ENCODE data around the gene ZNF827.
A peak's percentile ranks its signal among the peaks of the same experiment; 100 is the strongest.

ZNF827 gene

DNA sequence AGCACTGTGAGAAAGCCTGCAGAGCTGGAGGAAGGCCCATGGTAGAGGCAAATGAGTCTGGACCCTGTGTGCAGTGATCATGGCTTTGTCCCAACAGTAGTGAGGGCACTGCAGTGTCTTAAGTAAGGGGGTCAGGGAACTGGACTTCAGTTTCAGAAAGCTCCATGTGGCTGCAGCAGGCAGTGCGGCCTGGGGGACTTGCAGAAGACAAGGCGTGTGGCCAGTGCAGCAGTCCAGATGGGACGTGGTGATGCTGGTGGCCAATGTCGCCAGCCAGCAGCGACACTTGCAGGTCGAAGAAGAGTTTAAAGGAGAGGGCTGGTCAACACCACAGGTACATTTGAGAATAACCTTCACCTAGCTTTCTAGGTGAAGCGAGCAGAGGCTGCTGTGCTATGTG, 113.4 kb downstream of the ZNF827 start:
- Histone ChIP-seq H3K4me3 (ENCODE audit: low read depth, low read length) (no peak overlapping the region), H3K27me3 (ENCODE audit: control insufficient read depth, insufficient read depth, low read length) (no peaks in the 10 kb centered on the region), H3K9me3 (ENCODE audit: control insufficient read depth, insufficient read depth, low read depth, low read length) (no peaks in the 10 kb centered on the region), H3K4me1 (ENCODE audit: control insufficient read depth, insufficient read depth, low read length) (peaks cover 52% of the 10 kb centered on the region), H3K27ac (ENCODE audit: low read depth, low read length) (no peak overlapping the region), H3K36me3 (ENCODE audit: control insufficient read depth, insufficient read depth, low read length) (peaks cover 26% of the 10 kb centered on the region), H3K9ac (ENCODE audit: low read length) (no peak overlapping the region)

DNA sequence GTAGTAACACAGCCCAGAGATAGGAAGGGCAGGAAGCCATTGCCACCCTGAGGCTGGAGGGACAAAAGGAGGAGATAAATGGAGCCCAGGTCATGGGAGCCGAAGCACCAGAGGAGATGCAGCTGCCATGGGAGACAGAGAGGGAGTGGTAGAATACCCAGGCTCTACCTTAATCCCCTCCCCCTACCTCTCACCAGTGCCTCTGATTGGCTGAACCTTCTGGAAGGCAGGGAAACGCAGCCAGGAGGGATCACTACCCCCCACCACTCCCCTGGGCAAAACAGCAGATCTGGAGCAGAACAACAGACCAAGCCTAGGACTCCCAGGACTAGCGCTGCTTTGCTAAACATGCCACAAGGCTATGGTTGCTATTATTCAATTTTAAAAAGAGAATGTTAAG, 114.2 kb downstream of the ZNF827 start:
- Histone ChIP-seq H3K9me3 (ENCODE audit: control insufficient read depth, insufficient read depth, low read depth, low read length) (no peaks in the 10 kb centered on the region), H3K27ac (ENCODE audit: low read depth, low read length) (no peak overlapping the region), H3K4me1 (ENCODE audit: control insufficient read depth, insufficient read depth, low read length) (peaks cover 48% of the 10 kb centered on the region), H3K9ac (ENCODE audit: low read length) (no peak overlapping the region), H3K36me3 (ENCODE audit: control insufficient read depth, insufficient read depth, low read length) (peaks cover 30% of the 10 kb centered on the region), H3K4me3 (ENCODE audit: low read depth, low read length) (no peak overlapping the region), H3K27me3 (ENCODE audit: control insufficient read depth, insufficient read depth, low read length) (no peaks in the 10 kb centered on the region)

DNA sequence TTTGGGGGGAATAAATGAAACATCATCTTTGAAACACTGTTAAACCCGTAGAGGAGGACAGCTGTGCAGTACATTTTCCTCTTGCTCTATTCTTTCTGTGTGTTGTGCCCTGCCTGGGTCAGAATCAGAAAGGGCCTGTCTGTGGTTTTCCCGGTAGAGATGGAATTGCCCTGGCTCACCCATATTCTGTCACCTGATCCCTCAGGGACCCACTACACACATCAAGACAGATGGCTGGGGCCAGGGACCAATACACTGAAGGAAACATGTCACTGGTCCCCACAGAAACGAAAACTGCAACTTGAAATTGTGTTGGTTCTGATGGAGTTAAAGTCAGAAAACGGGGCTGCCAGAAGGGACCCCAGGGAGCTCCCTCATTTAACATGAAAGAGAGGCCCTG, 114.9 kb downstream of the ZNF827 start:
- Histone ChIP-seq H3K9me3 (ENCODE audit: control insufficient read depth, insufficient read depth, low read depth, low read length) (no peaks in the 10 kb centered on the region), H3K27me3 (ENCODE audit: control insufficient read depth, insufficient read depth, low read length) (no peaks in the 10 kb centered on the region), H3K4me3 (ENCODE audit: low read depth, low read length) (no peak overlapping the region), H3K4me1 (ENCODE audit: control insufficient read depth, insufficient read depth, low read length) (peaks cover 46% of the 10 kb centered on the region), H3K36me3 (ENCODE audit: control insufficient read depth, insufficient read depth, low read length) (peaks cover 30% of the 10 kb centered on the region), H3K27ac (ENCODE audit: low read depth, low read length) (0 out of 2 replicates have a peak overlapping the region, but pooled peaks have one; percentile 0), H3K9ac (ENCODE audit: low read length) (no peak overlapping the region)

- 0 out of 2 replicates have a peak, but pooled peaks cover under 1% of the 10 kb centered on the region for H3K9me3 ChIP-seq (ENCODE audit: control insufficient read depth, insufficient read depth, low read depth, low read length)
- no peaks in the 10 kb centered on the region for H3K27me3 ChIP-seq (ENCODE audit: control insufficient read depth, insufficient read depth, low read length)
- H3K9ac ChIP-seq (ENCODE audit: low read length): no peak overlapping the region
- no peak overlapping the region for H3K27ac ChIP-seq (ENCODE audit: low read depth, low read length)
- H3K36me3 ChIP-seq (ENCODE audit: control insufficient read depth, insufficient read depth, low read length): peaks cover 31% of the 10 kb centered on the region
- peaks cover 46% of the 10 kb centered on the region for H3K4me1 ChIP-seq (ENCODE audit: control insufficient read depth, insufficient read depth, low read length)
- no peak overlapping the region for H3K4me3 ChIP-seq (ENCODE audit: low read depth, low read length)
Observed at GRCh38 chr4:145822581-145822980, 116.0 kb downstream of the ZNF827 start.

GRCh38 chr4:145822181-145822580, 116.4 kb downstream of the ZNF827 start:
- Histone ChIP-seq H3K4me1 (ENCODE audit: control insufficient read depth, insufficient read depth, low read length) (peaks cover 46% of the 10 kb centered on the region), H3K27ac (ENCODE audit: low read depth, low read length) (no peak overlapping the region; the same call in 1 of the 2 replicates), H3K36me3 (ENCODE audit: control insufficient read depth, insufficient read depth, low read length) (peaks cover 32% of the 10 kb centered on the region), H3K27me3 (ENCODE audit: control insufficient read depth, insufficient read depth, low read length) (no peaks in the 10 kb centered on the region), H3K9ac (ENCODE audit: low read length) (no peak overlapping the region), H3K4me3 (ENCODE audit: low read depth, low read length) (no peak overlapping the region), H3K9me3 (ENCODE audit: control insufficient read depth, insufficient read depth, low read depth, low read length) (0 out of 2 replicates have a peak, but pooled peaks cover 3% of the 10 kb centered on the region)

GRCh38 chr4:145821766-145822165, 116.9 kb downstream of the ZNF827 start:
- Histone ChIP-seq H3K4me1 (ENCODE audit: control insufficient read depth, insufficient read depth, low read length) (peaks cover 46% of the 10 kb centered on the region), H3K9me3 (ENCODE audit: control insufficient read depth, insufficient read depth, low read depth, low read length) (0 out of 2 replicates have a peak, but pooled peaks cover 3% of the 10 kb centered on the region), H3K27me3 (ENCODE audit: control insufficient read depth, insufficient read depth, low read length) (no peaks in the 10 kb centered on the region), H3K4me3 (ENCODE audit: low read depth, low read length) (no peak overlapping the region), H3K27ac (ENCODE audit: low read depth, low read length) (peak overlapping the region; percentile 20; the same call in 1 of the 2 replicates), H3K36me3 (ENCODE audit: control insufficient read depth, insufficient read depth, low read length) (peaks cover 36% of the 10 kb centered on the region), H3K9ac (ENCODE audit: low read length) (no peak overlapping the region)

- H3K27me3 ChIP-seq (ENCODE audit: control insufficient read depth, insufficient read depth, low read length): no peaks in the 10 kb centered on the region
- no peak overlapping the region for H3K27ac ChIP-seq (ENCODE audit: low read depth, low read length)
- H3K36me3 ChIP-seq (ENCODE audit: control insufficient read depth, insufficient read depth, low read length): peaks cover 47% of the 10 kb centered on the region
- H3K4me3 ChIP-seq (ENCODE audit: low read depth, low read length): no peak overlapping the region
- H3K9me3 ChIP-seq (ENCODE audit: control insufficient read depth, insufficient read depth, low read depth, low read length): 0 out of 2 replicates have a peak, but pooled peaks cover 3% of the 10 kb centered on the region
- H3K4me1 ChIP-seq (ENCODE audit: control insufficient read depth, insufficient read depth, low read length): peaks cover 44% of the 10 kb centered on the region
- no peak overlapping the region for H3K9ac ChIP-seq (ENCODE audit: low read length)
Observed at GRCh38 chr4:145820407-145820806, 118.2 kb downstream of the ZNF827 start.

DNA sequence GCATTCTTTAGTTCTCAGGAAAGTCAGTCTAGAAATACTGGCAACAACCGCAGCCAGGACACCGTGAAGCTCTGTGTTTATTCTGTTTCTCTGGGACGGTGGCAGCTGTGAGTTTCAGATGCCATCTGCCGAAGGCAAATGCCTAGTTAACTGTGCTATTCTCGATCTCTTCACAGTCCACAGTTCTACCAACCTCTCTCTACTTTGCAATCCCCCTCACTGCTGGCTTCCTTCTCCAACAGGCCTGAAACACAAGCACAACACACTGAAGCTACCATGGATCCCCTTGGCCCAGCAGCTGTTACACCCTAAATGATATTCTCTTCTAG, 118.8 kb downstream of the ZNF827 start:
- H3K4me3 ChIP-seq (ENCODE audit: low read depth, low read length): no peak overlapping the region
- H3K27ac ChIP-seq (ENCODE audit: low read depth, low read length): no peak overlapping the region
- H3K4me1 ChIP-seq (ENCODE audit: control insufficient read depth, insufficient read depth, low read length): peaks cover 38% of the 10 kb centered on the region

DNA sequence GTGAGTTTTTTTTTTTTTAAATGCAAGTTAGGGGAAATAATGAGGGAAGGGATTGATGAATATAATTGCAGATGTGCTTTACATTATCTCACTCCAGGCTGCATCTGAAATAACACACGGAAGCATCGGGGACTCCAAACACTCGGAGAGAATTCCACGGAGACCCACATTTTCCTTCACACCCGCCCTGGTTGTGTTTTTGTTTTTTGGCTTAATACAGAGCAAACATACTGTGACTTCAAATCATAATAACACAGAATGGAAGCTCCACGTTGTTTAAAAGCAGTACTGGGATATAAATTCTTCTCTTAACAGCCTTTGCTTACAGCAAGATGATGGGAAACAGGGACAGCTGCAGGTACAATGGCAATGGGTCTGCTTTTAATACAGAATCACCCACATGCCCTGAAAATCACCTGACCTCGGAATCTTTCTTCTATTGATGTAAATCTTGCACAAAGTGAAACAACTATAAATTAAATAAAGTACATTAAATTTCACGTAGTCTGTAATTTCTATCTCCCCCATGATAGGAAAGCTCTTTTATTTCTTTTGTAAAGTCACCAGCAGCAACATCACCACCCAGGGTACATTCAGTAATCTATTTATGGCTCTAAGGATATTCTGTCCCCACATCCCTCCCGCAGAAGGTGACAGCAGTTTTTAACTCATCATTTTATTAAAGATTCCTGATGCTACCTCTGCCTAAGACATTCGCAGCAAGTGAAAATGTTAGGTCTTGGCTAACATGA, 119.3 kb downstream of the ZNF827 start:
- Histone ChIP-seq H3K4me3 (ENCODE audit: low read depth, low read length) (no peak overlapping the region), H3K27me3 (ENCODE audit: control insufficient read depth, insufficient read depth, low read length) (no peaks in the 10 kb centered on the region), H3K4me1 (ENCODE audit: control insufficient read depth, insufficient read depth, low read length) (peaks cover 32% of the 10 kb centered on the region), H3K27ac (ENCODE audit: low read depth, low read length) (no peak overlapping the region), H3K9ac (ENCODE audit: low read length) (no peak overlapping the region), H3K9me3 (ENCODE audit: control insufficient read depth, insufficient read depth, low read depth, low read length) (0 out of 2 replicates have a peak, but pooled peaks cover 3% of the 10 kb centered on the region), H3K36me3 (ENCODE audit: control insufficient read depth, insufficient read depth, low read length) (peaks cover 53% of the 10 kb centered on the region)

More for the DNA sequence above, 118.8 kb downstream of the ZNF827 start:
- H3K9me3 ChIP-seq (ENCODE audit: control insufficient read depth, insufficient read depth, low read depth, low read length): 0 out of 2 replicates have a peak, but pooled peaks cover 3% of the 10 kb centered on the region
- peaks cover 50% of the 10 kb centered on the region for H3K36me3 ChIP-seq (ENCODE audit: control insufficient read depth, insufficient read depth, low read length)
- no peak overlapping the region for H3K9ac ChIP-seq (ENCODE audit: low read length)
- no peaks in the 10 kb centered on the region for H3K27me3 ChIP-seq (ENCODE audit: control insufficient read depth, insufficient read depth, low read length)

- H3K4me3 ChIP-seq (ENCODE audit: low read depth, low read length): no peak overlapping the region
- no peak overlapping the region for H3K27ac ChIP-seq (ENCODE audit: low read depth, low read length)
- 0 out of 2 replicates have a peak, but pooled peaks cover 3% of the 10 kb centered on the region for H3K9me3 ChIP-seq (ENCODE audit: control insufficient read depth, insufficient read depth, low read depth, low read length)
- peaks cover 20% of the 10 kb centered on the region for H3K4me1 ChIP-seq (ENCODE audit: control insufficient read depth, insufficient read depth, low read length)
- no peaks in the 10 kb centered on the region for H3K27me3 ChIP-seq (ENCODE audit: control insufficient read depth, insufficient read depth, low read length)
- no peak overlapping the region for H3K9ac ChIP-seq (ENCODE audit: low read length)
- H3K36me3 ChIP-seq (ENCODE audit: control insufficient read depth, insufficient read depth, low read length): peaks cover 66% of the 10 kb centered on the region
Observed at GRCh38 chr4:145818011-145818410, 120.6 kb downstream of the ZNF827 start.

- Histone ChIP-seq H3K9me3 (ENCODE audit: control insufficient read depth, insufficient read depth, low read depth, low read length) (peaks cover 6% of the 10 kb centered on the region; the same call in 1 of the 2 replicates), H3K4me3 (ENCODE audit: low read depth, low read length) (no peak overlapping the region), H3K27ac (ENCODE audit: low read depth, low read length) (no peak overlapping the region), H3K36me3 (ENCODE audit: control insufficient read depth, insufficient read depth, low read length) (peaks cover 74% of the 10 kb centered on the region), H3K27me3 (ENCODE audit: control insufficient read depth, insufficient read depth, low read length) (no peaks in the 10 kb centered on the region), H3K9ac (ENCODE audit: low read length) (no peak overlapping the region), H3K4me1 (ENCODE audit: control insufficient read depth, insufficient read depth, low read length) (0 out of 2 replicates have a peak, but pooled peaks cover 4% of the 10 kb centered on the region)
Observed at GRCh38 chr4:145816091-145816490, 122.5 kb downstream of the ZNF827 start.
